Raji (cell line): Measurements from ENCODE around the gene LCT.

ENCODE experiments used
- POLR2A ChIP-seq: IDR thresholded peaks from 2 replicates; pipeline ENCODE4 v1.6.1; 2011; ENCODE audit warnings: low read depth, low read length, control low read depth; ENCODE audit not compliant: insufficient read depth

Gene LCT

GRCh38 chr2:135836596-135837270, at the start of gene LCT:
Gene LCT, minus strand, starts transcription at chr2:135837184. Its CDS starts 15 bp downstream, at chr2:135837169.
- TF ChIP-seq POLR2A: no peak

- TF ChIP-seq POLR2A: no peak
Observed at GRCh38 chr2:135885709-135886108, 48.7 kb upstream of the LCT start.

- no peak for TF ChIP-seq POLR2A
Observed at GRCh38 chr2:135882415-135882814, 45.4 kb upstream of the LCT start.

- TF ChIP-seq POLR2A: peak; percentile 73
Observed at GRCh38 chr2:135876066-135876711, 39.2 kb upstream of the LCT start, which contains the start of gene MCM6. Gene MCM6, minus strand, starts transcription at chr2:135876443. Its CDS starts 78 bp downstream, at chr2:135876365.

GRCh38 chr2:135875491-135876065, 38.6 kb upstream of the LCT start:
- TF ChIP-seq POLR2A: peak; percentile 19; the same call in 1 of the 2 replicates

GRCh38 chr2:135874777-135875365, 37.9 kb upstream of the LCT start:
- TF ChIP-seq POLR2A: no peak

GRCh38 chr2:135870571-135870970, 33.6 kb upstream of the LCT start:
- TF ChIP-seq POLR2A: no peak

GRCh38 chr2:135863233-135863632, 26.2 kb upstream of the LCT start:
- TF ChIP-seq POLR2A: no peak

GRCh38 chr2:135862718-135863117, 25.7 kb upstream of the LCT start:
- TF ChIP-seq POLR2A: no peak

GRCh38 chr2:135853401-135853800, 16.4 kb upstream of the LCT start:
- no peak for TF ChIP-seq POLR2A

GRCh38 chr2:135851858-135852257, 14.9 kb upstream of the LCT start:
- TF ChIP-seq POLR2A: no peak

- no peak for TF ChIP-seq POLR2A
Observed at GRCh38 chr2:135850892-135851668, 14.1 kb upstream of the LCT start.

- no peak for TF ChIP-seq POLR2A
Observed at GRCh38 chr2:135849087-135849486, 12.1 kb upstream of the LCT start.

GRCh38 chr2:135845997-135846396, 9.0 kb upstream of the LCT start:
- TF ChIP-seq POLR2A: no peak

GRCh38 chr2:135845257-135845656, 8.3 kb upstream of the LCT start:
- TF ChIP-seq POLR2A: no peak
